GM23248 (cell line): ENCODE measurements around the gene TSPAN9. TPM values are rescaled to one million over a fixed set of nuclear protein-coding genes. Genes with fewer than 3 reads are reported as not detected.

ENCODE experiments used
- DNase-seq: peaks from one replicate; pipeline ENCODE4 v3.0.0-alpha.2; 2015
- H2AFZ ChIP-seq: fragments of 200-600 bp; sonication (generic); 2 replicates; pipeline ENCODE4 v1.6.1; 2016; ENCODE audit warnings: antibody characterized with exemption
- H3F3A ChIP-seq: fragments of 200-600 bp; sonication (generic); 2 replicates; pipeline ENCODE4 v1.6.1; 2016; ENCODE audit warnings: mild to moderate bottlenecking, antibody characterized with exemption, mixed run types; ENCODE audit not compliant: insufficient read depth
- H3K27ac ChIP-seq: fragments of 200-600 bp; sonication (generic); 2 replicates; pipeline ENCODE4 v1.5.1; 2016; ENCODE audit warnings: mild to moderate bottlenecking
- H3K27me3 ChIP-seq: fragments of 200-600 bp; sonication (generic); replicated peaks from 2 replicates; pipeline ENCODE4 v1.6.1; 2016; ENCODE audit warnings: mild to moderate bottlenecking; ENCODE audit not compliant: insufficient read depth
- H3K36me3 ChIP-seq: fragments of 200-600 bp; sonication (generic); 2 replicates; pipeline ENCODE4 v1.6.1; 2016; ENCODE audit warnings: low read depth, mild to moderate bottlenecking
- H3K4me1 ChIP-seq: fragments of 200-600 bp; sonication (generic); 2 replicates; pipeline ENCODE4 v1.6.1; 2016; ENCODE audit warnings: mild to moderate bottlenecking; ENCODE audit not compliant: insufficient read depth
- H3K4me2 ChIP-seq: fragments of 200-600 bp; sonication (generic); one replicate; pipeline ENCODE4 v1.6.1; 2016; ENCODE audit warnings: mild to moderate bottlenecking; ENCODE audit not compliant: unreplicated experiment
- H3K4me3 ChIP-seq: fragments of 200-600 bp; sonication (generic); 2 replicates; pipeline ENCODE4 v1.5.1; 2016; ENCODE audit warnings: mild to moderate bottlenecking
- H3K79me2 ChIP-seq: fragments of 200-600 bp; sonication (generic); 2 replicates; pipeline ENCODE4 v1.6.1; 2016; ENCODE audit warnings: mild to moderate bottlenecking; ENCODE audit not compliant: insufficient read depth
- H3K9ac ChIP-seq: fragments of 200-600 bp; sonication (generic); 2 replicates; pipeline ENCODE4 v1.6.1; 2016; ENCODE audit warnings: mild to moderate bottlenecking
- H3K9me2 ChIP-seq: fragments of 200-600 bp; sonication (generic); 2 replicates; pipeline ENCODE4 v1.6.1; 2016; ENCODE audit warnings: mixed run types, mild to moderate bottlenecking, moderate library complexity; ENCODE audit not compliant: insufficient read depth
- H3K9me3 ChIP-seq: fragments of 200-600 bp; sonication (generic); one replicate; pipeline ENCODE4 v1.6.1; 2017; ENCODE audit warnings: low read depth
- H4K20me1 ChIP-seq: fragments of 200-600 bp; sonication (generic); 2 replicates; pipeline ENCODE4 v1.6.0; 2016; ENCODE audit not compliant: insufficient read depth
- EZH2 ChIP-seq: fragments of 200-600 bp; sonication (generic); IDR thresholded peaks from 2 replicates; pipeline ENCODE4 v1.6.1; 2018; ENCODE audit warnings: antibody characterized with exemption, mild to moderate bottlenecking; ENCODE audit not compliant: insufficient read depth, poor library complexity, severe bottlenecking
- EZH2phosphoT487 ChIP-seq: fragments of 200-600 bp; sonication (generic); IDR thresholded peaks from 2 replicates; pipeline ENCODE4 v1.6.1; 2018; ENCODE audit warnings: antibody characterized with exemption, moderate library complexity, mild to moderate bottlenecking, low read depth; ENCODE audit not compliant: insufficient read depth
- WGBS, 2 experiments: methylation state at CpG; one replicate each; pipeline ENCODE4 v1.1.6; 2015 to 2017; ENCODE audit warnings: low lambda C conversion rate in 2 of 2, low coverage in 1 of 2; ENCODE audit errors: missing lambda C conversion rate in 2 of 2; 5-methylcytosine and 5-hydroxymethylcytosine counted together
- in situ Hi-C: fragments of 300-500 bp; cut with MboI; formaldehyde crosslinking; loops from 2 replicates; pipeline ENCODE4 v1.15.0; 2020
- polyA plus RNA-seq: library from polyadenylated mRNA; unstranded; fragments of >200 nt; fragmentation: Nextera tagmentation; extraction: Ambion mirVana; gene quantifications from 2 replicates; pipeline ENCODE4 v1.2.1, GENCODE V29; 2016
- total RNA-seq: library from RNA; depleted of rRNA; stranded (reverse); fragments of >200 nt; shearing (Covaris generic); gene quantifications from 2 replicates; pipeline ENCODE4 v1.2.3, GENCODE V29; 2014

Gene TSPAN9
- total and polyA plus RNA-seq, 2 experiments from 2014 or later, result 9.5 to 14.4 TPM

- H3K4me3 ChIP-seq, result no peak overlapping the region
- no peaks in the 10 kb centered on the region for H3F3A ChIP-seq
- no peak for DNase-seq
- no peak overlapping the region for H3K9ac ChIP-seq
- WGBS, 2 experiments, result 75 to 78% methylated on average over 10 of the region's 10 CpGs
- no peaks in the 10 kb centered on the region for H3K9me2 ChIP-seq
- no peaks in the 10 kb centered on the region for H3K4me1 ChIP-seq
- H3K36me3 ChIP-seq, result no peaks in the 10 kb centered on the region
- no peaks in the 10 kb centered on the region for H4K20me1 ChIP-seq
- H3K4me2 ChIP-seq, result no peak overlapping the region
- no peaks in the 10 kb centered on the region for H3K9me3 ChIP-seq
- H3K27ac ChIP-seq, result no peak overlapping the region
- H3K27me3 ChIP-seq, result no peaks in the 10 kb centered on the region
- in situ Hi-C loops, result no loop called here
- H2AFZ ChIP-seq, result no peak overlapping the region
- H3K79me2 ChIP-seq, result no peaks in the 10 kb centered on the region
- TF ChIP-seq EZH2 (no peak), EZH2phosphoT487 (no peak)
Observed at GRCh38 chr12:3092764-3093163, 15.6 kb downstream of the TSPAN9 start.

- H3K27me3 ChIP-seq, result no peaks in the 10 kb centered on the region
- no peaks in the 10 kb centered on the region for H4K20me1 ChIP-seq
- H3K4me1 ChIP-seq, result peaks cover 6% of the 10 kb centered on the region; the same call in 1 of the 2 replicates
- no peak overlapping the region for H3K27ac ChIP-seq
- H3F3A ChIP-seq, result no peaks in the 10 kb centered on the region
- in situ Hi-C loops, result no loop called here
- no peak for DNase-seq
- no peaks in the 10 kb centered on the region for H3K9me2 ChIP-seq
- 75 to 84% methylated on average over 9 to 10 of the region's 10 CpGs for WGBS, 2 experiments
- no peak overlapping the region for H3K4me3 ChIP-seq
- H3K36me3 ChIP-seq, result no peaks in the 10 kb centered on the region
- no peaks in the 10 kb centered on the region for H3K9me3 ChIP-seq
- H3K79me2 ChIP-seq, result no peaks in the 10 kb centered on the region
- H2AFZ ChIP-seq, result no peak overlapping the region
- no peak for TF ChIP-seq EZH2
- TF ChIP-seq EZH2phosphoT487, result no peak
- no peak overlapping the region for H3K9ac ChIP-seq
- no peak overlapping the region for H3K4me2 ChIP-seq
Observed at GRCh38 chr12:3097186-3097804, 20.1 kb downstream of the TSPAN9 start.

GRCh38 chr12:3097836-3098235 lies 20.7 kb downstream of the TSPAN9 start:
- H4K20me1 ChIP-seq, result no peaks in the 10 kb centered on the region
- no peak overlapping the region for H3K9ac ChIP-seq
- no peak overlapping the region for H3K4me3 ChIP-seq
- in situ Hi-C loops, result no loop called here
- TF ChIP-seq EZH2phosphoT487 (no peak), EZH2 (no peak)
- H3F3A ChIP-seq, result no peaks in the 10 kb centered on the region
- H3K9me2 ChIP-seq, result no peaks in the 10 kb centered on the region
- H3K79me2 ChIP-seq, result no peaks in the 10 kb centered on the region
- H3K27ac ChIP-seq, result no peak overlapping the region
- no peaks in the 10 kb centered on the region for H3K9me3 ChIP-seq
- no peak for DNase-seq
- H2AFZ ChIP-seq, result no peak overlapping the region
- H3K36me3 ChIP-seq, result no peaks in the 10 kb centered on the region
- H3K4me2 ChIP-seq, result no peak overlapping the region
- no peaks in the 10 kb centered on the region for H3K27me3 ChIP-seq
- H3K4me1 ChIP-seq, result peaks cover 6% of the 10 kb centered on the region; the same call in 1 of the 2 replicates
- 72% methylated on average over 9 of the region's 9 CpGs for WGBS, 2 experiments

- in situ Hi-C loops, result no loop called here
- no peak overlapping the region for H3K4me2 ChIP-seq
- no peak overlapping the region for H2AFZ ChIP-seq
- no peak for DNase-seq
- no peaks in the 10 kb centered on the region for H3F3A ChIP-seq
- WGBS, 2 experiments, result 79 to 82% methylated on average over 5 of the region's 5 CpGs
- H3K4me3 ChIP-seq, result no peak overlapping the region
- H3K27me3 ChIP-seq, result no peaks in the 10 kb centered on the region
- H3K9me3 ChIP-seq, result no peaks in the 10 kb centered on the region
- H3K27ac ChIP-seq, result no peak overlapping the region
- H3K9ac ChIP-seq, result no peak overlapping the region
- no peaks in the 10 kb centered on the region for H4K20me1 ChIP-seq
- peaks cover 6% of the 10 kb centered on the region; the same call in 1 of the 2 replicates for H3K4me1 ChIP-seq
- H3K9me2 ChIP-seq, result no peaks in the 10 kb centered on the region
- no peaks in the 10 kb centered on the region for H3K79me2 ChIP-seq
- H3K36me3 ChIP-seq, result no peaks in the 10 kb centered on the region
- TF ChIP-seq EZH2 (no peak), EZH2phosphoT487 (no peak)
Observed at GRCh38 chr12:3098436-3098835, 21.3 kb downstream of the TSPAN9 start.

- Histone ChIP-seq H3K79me2 (no peaks in the 10 kb centered on the region), H3K4me3 (no peak overlapping the region), H3K9me3 (no peaks in the 10 kb centered on the region), H3K9me2 (no peaks in the 10 kb centered on the region), H3K27me3 (no peaks in the 10 kb centered on the region), H3K9ac (no peak overlapping the region), H2AFZ (no peak overlapping the region), H3K27ac (no peak overlapping the region), H3K4me2 (no peak overlapping the region), H4K20me1 (no peaks in the 10 kb centered on the region), H3K36me3 (no peaks in the 10 kb centered on the region), H3F3A (no peaks in the 10 kb centered on the region), H3K4me1 (peaks cover 6% of the 10 kb centered on the region; the same call in 1 of the 2 replicates)
- in situ Hi-C loops, result no loop called here
- DNase-seq, result no peak
- 93 to 98% methylated on average over 3 of the region's 3 CpGs for WGBS, 2 experiments
- TF ChIP-seq EZH2phosphoT487 (no peak), EZH2 (no peak)
Observed at GRCh38 chr12:3099146-3099545, 22.0 kb downstream of the TSPAN9 start.
